ENCODE results near the gene RPL34.

Gene RPL34

GRCh38 chr4:108644237-108644636 lies 23.9 kb downstream of the RPL34 start:
- Histone ChIP-seq H3K9me3 (ENCODE audit: control insufficient read depth, insufficient read depth, low read depth, low read length) (no peaks in the 10 kb centered on the region), H3K36me3 (ENCODE audit: control insufficient read depth in 2 of 2, insufficient read depth in 1 of 2, low read length in 2 of 2) (peaks cover 0 to 10% of the 10 kb centered on the region in 2 experiments; a peak in 1 of 3 replicates), H3K4me1 (ENCODE audit: control insufficient read depth, insufficient read depth, low read length) (no peaks in the 10 kb centered on the region), H3K4me3 (ENCODE audit: low read depth, low read length) (no peak overlapping the region), H3K27ac (ENCODE audit: extremely low read depth, low read depth, low read length) (no peak overlapping the region)
- TF ChIP-seq, protein P1, sequence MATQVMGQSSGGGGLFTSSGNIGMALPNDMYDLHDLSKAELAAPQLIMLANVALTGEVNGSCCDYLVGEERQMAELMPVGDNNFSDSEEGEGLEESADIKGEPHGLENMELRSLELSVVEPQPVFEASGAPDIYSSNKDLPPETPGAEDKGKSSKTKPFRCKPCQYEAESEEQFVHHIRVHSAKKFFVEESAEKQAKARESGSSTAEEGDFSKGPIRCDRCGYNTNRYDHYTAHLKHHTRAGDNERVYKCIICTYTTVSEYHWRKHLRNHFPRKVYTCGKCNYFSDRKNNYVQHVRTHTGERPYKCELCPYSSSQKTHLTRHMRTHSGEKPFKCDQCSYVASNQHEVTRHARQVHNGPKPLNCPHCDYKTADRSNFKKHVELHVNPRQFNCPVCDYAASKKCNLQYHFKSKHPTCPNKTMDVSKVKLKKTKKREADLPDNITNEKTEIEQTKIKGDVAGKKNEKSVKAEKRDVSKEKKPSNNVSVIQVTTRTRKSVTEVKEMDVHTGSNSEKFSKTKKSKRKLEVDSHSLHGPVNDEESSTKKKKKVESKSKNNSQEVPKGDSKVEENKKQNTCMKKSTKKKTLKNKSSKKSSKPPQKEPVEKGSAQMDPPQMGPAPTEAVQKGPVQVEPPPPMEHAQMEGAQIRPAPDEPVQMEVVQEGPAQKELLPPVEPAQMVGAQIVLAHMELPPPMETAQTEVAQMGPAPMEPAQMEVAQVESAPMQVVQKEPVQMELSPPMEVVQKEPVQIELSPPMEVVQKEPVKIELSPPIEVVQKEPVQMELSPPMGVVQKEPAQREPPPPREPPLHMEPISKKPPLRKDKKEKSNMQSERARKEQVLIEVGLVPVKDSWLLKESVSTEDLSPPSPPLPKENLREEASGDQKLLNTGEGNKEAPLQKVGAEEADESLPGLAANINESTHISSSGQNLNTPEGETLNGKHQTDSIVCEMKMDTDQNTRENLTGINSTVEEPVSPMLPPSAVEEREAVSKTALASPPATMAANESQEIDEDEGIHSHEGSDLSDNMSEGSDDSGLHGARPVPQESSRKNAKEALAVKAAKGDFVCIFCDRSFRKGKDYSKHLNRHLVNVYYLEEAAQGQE (tag by site-specific recombination; IDR thresholded peaks at IDR 0.05), result no peak
- TF ChIP-seq ZSCAN5A (tag by site-specific recombination; IDR thresholded peaks at IDR 0.05) (no peak), ZNF768 (tag by site-specific recombination; IDR thresholded peaks at IDR 0.05) (no peak), MZF1 (tag by site-specific recombination; IDR thresholded peaks at IDR 0.05; ENCODE audit: borderline replicate concordance) (no peak), ZNF473 (tag by site-specific recombination; IDR thresholded peaks at IDR 0.05) (no peak), ZNF146 (tag by site-specific recombination; IDR thresholded peaks at IDR 0.05) (no peak), ZNF658 (tag by site-specific recombination; IDR thresholded peaks at IDR 0.05) (no peak)
- TF ChIP-seq, protein P2, sequence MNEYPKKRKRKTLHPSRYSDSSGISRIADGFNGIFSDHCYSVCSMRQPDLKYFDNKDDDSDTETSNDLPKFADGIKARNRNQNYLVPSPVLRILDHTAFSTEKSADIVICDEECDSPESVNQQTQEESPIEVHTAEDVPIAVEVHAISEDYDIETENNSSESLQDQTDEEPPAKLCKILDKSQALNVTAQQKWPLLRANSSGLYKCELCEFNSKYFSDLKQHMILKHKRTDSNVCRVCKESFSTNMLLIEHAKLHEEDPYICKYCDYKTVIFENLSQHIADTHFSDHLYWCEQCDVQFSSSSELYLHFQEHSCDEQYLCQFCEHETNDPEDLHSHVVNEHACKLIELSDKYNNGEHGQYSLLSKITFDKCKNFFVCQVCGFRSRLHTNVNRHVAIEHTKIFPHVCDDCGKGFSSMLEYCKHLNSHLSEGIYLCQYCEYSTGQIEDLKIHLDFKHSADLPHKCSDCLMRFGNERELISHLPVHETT (tag by site-specific recombination; IDR thresholded peaks at IDR 0.05), result no peak
- ChIA-PET POLR2A (no interaction called here), CTCF (no interaction called here)

DNA sequence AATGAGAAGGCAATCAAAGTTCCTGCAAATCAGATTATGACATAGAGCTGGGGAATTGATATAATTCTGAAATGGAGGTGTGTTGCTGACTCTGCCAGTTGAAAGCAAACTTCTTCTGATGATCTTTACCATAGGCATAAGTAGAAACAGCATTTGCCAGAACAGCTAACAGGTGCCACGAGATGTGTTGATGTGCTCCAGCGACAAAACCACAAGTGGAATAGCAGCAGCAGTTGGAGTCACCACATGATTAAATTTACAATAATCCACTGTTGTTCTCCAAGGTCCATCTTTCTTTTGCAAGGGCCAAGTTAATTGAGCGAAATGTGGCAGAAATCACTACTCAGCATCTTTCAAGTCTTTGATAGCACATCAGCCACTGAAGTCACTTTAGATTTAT lies 26.3 kb downstream of the RPL34 start:
- ChIA-PET POLR2A (no interaction called here), CTCF (no interaction called here)
- TF ChIP-seq ZNF140 (tag by site-specific recombination; IDR thresholded peaks at IDR 0.05) (no peak), GFI1B (tag by site-specific recombination; IDR thresholded peaks at IDR 0.05) (no peak), ZNF843 (tag by site-specific recombination; IDR thresholded peaks at IDR 0.05) (no peak), ZNF324 (tag by site-specific recombination; IDR thresholded peaks at IDR 0.05) (no peak), ZNF121 (tag by site-specific recombination; IDR thresholded peaks at IDR 0.05) (no peak), ZXDB (tag by site-specific recombination; IDR thresholded peaks at IDR 0.05) (no peak), ZNF202 (tag by site-specific recombination; IDR thresholded peaks at IDR 0.05; ENCODE audit: borderline replicate concordance) (no peak), ZNF664 (tag by site-specific recombination; IDR thresholded peaks at IDR 0.05) (no peak), GLI4 (tag by site-specific recombination; IDR thresholded peaks at IDR 0.05) (no peak), YY2 (tag by site-specific recombination; IDR thresholded peaks at IDR 0.05) (no peak), ZSCAN16 (tag by site-specific recombination; IDR thresholded peaks at IDR 0.05) (no peak)
- TF ChIP-seq, protein P3, sequence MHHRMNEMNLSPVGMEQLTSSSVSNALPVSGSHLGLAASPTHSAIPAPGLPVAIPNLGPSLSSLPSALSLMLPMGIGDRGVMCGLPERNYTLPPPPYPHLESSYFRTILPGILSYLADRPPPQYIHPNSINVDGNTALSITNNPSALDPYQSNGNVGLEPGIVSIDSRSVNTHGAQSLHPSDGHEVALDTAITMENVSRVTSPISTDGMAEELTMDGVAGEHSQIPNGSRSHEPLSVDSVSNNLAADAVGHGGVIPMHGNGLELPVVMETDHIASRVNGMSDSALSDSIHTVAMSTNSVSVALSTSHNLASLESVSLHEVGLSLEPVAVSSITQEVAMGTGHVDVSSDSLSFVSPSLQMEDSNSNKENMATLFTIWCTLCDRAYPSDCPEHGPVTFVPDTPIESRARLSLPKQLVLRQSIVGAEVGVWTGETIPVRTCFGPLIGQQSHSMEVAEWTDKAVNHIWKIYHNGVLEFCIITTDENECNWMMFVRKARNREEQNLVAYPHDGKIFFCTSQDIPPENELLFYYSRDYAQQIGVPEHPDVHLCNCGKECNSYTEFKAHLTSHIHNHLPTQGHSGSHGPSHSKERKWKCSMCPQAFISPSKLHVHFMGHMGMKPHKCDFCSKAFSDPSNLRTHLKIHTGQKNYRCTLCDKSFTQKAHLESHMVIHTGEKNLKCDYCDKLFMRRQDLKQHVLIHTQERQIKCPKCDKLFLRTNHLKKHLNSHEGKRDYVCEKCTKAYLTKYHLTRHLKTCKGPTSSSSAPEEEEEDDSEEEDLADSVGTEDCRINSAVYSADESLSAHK (tag by site-specific recombination; IDR thresholded peaks at IDR 0.05), result no peak
- Histone ChIP-seq H3K27ac (ENCODE audit: extremely low read depth, low read depth, low read length) (no peak overlapping the region), H3K4me3 (ENCODE audit: low read depth, low read length) (no peak overlapping the region), H3K36me3 (ENCODE audit: control insufficient read depth in 2 of 2, insufficient read depth in 1 of 2, low read length in 2 of 2) (peaks cover 0 to 2% of the 10 kb centered on the region in 2 experiments; a peak in 1 of 3 replicates), H3K4me1 (ENCODE audit: control insufficient read depth, insufficient read depth, low read length) (no peaks in the 10 kb centered on the region), H3K9me3 (ENCODE audit: control insufficient read depth, insufficient read depth, low read depth, low read length) (no peaks in the 10 kb centered on the region)

Data from HEK293 (cell line).